ENCODE data around the gene FCHO2.

- TF ChIP-seq YY1 (IDR thresholded peaks at IDR 0.05; ENCODE audit: insufficient read depth, insufficient read length), result no peak
- TF ChIP-seq SUZ12 (IDR thresholded peaks at IDR 0.05; ENCODE audit: extremely low read depth, insufficient read depth, insufficient read length), result no peak
- TF ChIP-seq ZNF274 (IDR thresholded peaks at IDR 0.05; ENCODE audit: low read depth, low read length), result no peak
These were observed 83.2 kb downstream of the FCHO2 start for GRCh38 chr5:73039082-73039481.

All from NT2/D1 (cell line).